ENCODE data around the gene PDZD2.

DNA sequence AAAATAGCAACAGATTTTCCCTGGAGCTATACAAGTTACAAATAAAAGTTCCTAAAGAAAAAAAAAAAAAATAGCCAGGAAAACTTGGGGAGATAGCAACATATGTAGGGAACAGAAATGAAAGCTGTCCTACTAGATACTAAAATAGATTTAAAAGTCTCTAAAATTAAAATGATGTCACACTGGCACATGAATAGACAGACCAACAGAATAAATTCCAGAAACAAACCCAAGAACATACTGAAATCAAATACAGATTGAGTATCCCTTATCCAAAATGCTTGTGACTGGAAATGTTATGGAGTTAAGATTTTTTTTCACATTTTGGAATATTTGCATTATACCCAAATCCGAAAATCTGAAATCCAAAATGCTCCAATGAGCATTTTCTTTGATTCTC, 511.4 kb downstream of the PDZD2 start:
- TF ChIP-seq, protein P1, sequence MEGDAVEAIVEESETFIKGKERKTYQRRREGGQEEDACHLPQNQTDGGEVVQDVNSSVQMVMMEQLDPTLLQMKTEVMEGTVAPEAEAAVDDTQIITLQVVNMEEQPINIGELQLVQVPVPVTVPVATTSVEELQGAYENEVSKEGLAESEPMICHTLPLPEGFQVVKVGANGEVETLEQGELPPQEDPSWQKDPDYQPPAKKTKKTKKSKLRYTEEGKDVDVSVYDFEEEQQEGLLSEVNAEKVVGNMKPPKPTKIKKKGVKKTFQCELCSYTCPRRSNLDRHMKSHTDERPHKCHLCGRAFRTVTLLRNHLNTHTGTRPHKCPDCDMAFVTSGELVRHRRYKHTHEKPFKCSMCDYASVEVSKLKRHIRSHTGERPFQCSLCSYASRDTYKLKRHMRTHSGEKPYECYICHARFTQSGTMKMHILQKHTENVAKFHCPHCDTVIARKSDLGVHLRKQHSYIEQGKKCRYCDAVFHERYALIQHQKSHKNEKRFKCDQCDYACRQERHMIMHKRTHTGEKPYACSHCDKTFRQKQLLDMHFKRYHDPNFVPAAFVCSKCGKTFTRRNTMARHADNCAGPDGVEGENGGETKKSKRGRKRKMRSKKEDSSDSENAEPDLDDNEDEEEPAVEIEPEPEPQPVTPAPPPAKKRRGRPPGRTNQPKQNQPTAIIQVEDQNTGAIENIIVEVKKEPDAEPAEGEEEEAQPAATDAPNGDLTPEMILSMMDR (IDR thresholded peaks at IDR 0.05): no peak
- TF ChIP-seq EP300 (IDR thresholded peaks at IDR 0.05) (no peak), POLR2A (IDR thresholded peaks at IDR 0.05) (no peak), POLR2AphosphoS5 (IDR thresholded peaks at IDR 0.05) (no peak)

Data from sigmoid colon (tissue), 4 donors.